Measurements from ENCODE around the gene CDC42.
"Not testable (repeated sequence)": the region's sequence is repeated elsewhere in the genome, so short reads cannot be mapped to it uniquely, and the experiment has no call there.

Gene CDC42

GRCh38 chr1:22076346-22076745 lies 23.8 kb downstream of the CDC42 start:
- no peak for DNase-seq

- DNase-seq = no peak
Observed at GRCh38 chr1:22077728-22078127, 25.2 kb downstream of the CDC42 start.

- DNase-seq = no peak
Observed at GRCh38 chr1:22078133-22078532, 25.6 kb downstream of the CDC42 start.

GRCh38 chr1:22080191-22080590 lies 27.7 kb downstream of the CDC42 start:
- no peak for DNase-seq

GRCh38 chr1:22088331-22088730 lies 35.8 kb downstream of the CDC42 start:
- DNase-seq = no peak

- DNase-seq = no peak
Observed at GRCh38 chr1:22089134-22089571, 36.6 kb downstream of the CDC42 start.

GRCh38 chr1:22089787-22090186 lies 37.3 kb downstream of the CDC42 start:
- no peak for DNase-seq

GRCh38 chr1:22090867-22091266 lies 38.4 kb downstream of the CDC42 start:
- no peak for DNase-seq

- not testable (repeated sequence) for DNase-seq
Observed at GRCh38 chr1:22092026-22092768, 39.7 kb downstream of the CDC42 start.

GRCh38 chr1:22093513-22093912 lies 41.0 kb downstream of the CDC42 start:
- no peak for DNase-seq

- no peak for DNase-seq
Observed at GRCh38 chr1:22096036-22096435, 43.5 kb downstream of the CDC42 start.

- no peak for DNase-seq
Observed at GRCh38 chr1:22096463-22096862, 44.0 kb downstream of the CDC42 start.

- DNase-seq = no peak
Observed at GRCh38 chr1:22098752-22099151, 46.2 kb downstream of the CDC42 start.

GRCh38 chr1:22100168-22100567 lies 47.7 kb downstream of the CDC42 start:
- no peak for DNase-seq

GRCh38 chr1:22101199-22101598 lies 48.7 kb downstream of the CDC42 start:
- DNase-seq = peak; percentile 37

- no peak for DNase-seq
Observed at GRCh38 chr1:22101995-22102394, 49.5 kb downstream of the CDC42 start.

GRCh38 chr1:22102746-22103145 lies 50.2 kb downstream of the CDC42 start:
- DNase-seq = no peak

- DNase-seq = no peak
Observed at GRCh38 chr1:22104094-22104493, 51.6 kb downstream of the CDC42 start.

- no peak for DNase-seq
Observed at GRCh38 chr1:22104865-22105437, 52.4 kb downstream of the CDC42 start.

- peak; percentile 62 for DNase-seq
Observed at GRCh38 chr1:22105611-22106207, 53.2 kb downstream of the CDC42 start.

- no peak for DNase-seq
Observed at GRCh38 chr1:22107126-22107525, 54.6 kb downstream of the CDC42 start.

- DNase-seq = no peak
Observed at GRCh38 chr1:22108339-22109105, 56.0 kb downstream of the CDC42 start.

GRCh38 chr1:22110016-22110415 lies 57.5 kb downstream of the CDC42 start:
- DNase-seq = no peak

GRCh38 chr1:22111115-22111514 lies 58.6 kb downstream of the CDC42 start:
- no peak for DNase-seq
